ENCODE measurements around the gene GRXCR1.

The GRXCR1 gene

GRCh38 chr4:42892413-42892812, at the start of gene GRXCR1:
Gene GRXCR1, plus strand, starts transcription at chr4:42892713. Its CDS starts 554 bp downstream, at chr4:42893267.
- no peak for DNase-seq (ENCODE audit: low read depth in 2 of 2)

GRCh38 chr4:42843694-42844093, 48.8 kb upstream of the GRXCR1 start:
- DNase-seq (ENCODE audit: low read depth in 2 of 2): no peak

- DNase-seq (ENCODE audit: low read depth in 2 of 2): no peak
These were observed 48.0 kb upstream of the GRXCR1 start for GRCh38 chr4:42844422-42845070.

- DNase-seq (ENCODE audit: low read depth in 2 of 2): no peak
These were observed 46.9 kb upstream of the GRXCR1 start for GRCh38 chr4:42845586-42845985.

- no peak for DNase-seq (ENCODE audit: low read depth in 2 of 2)
These were observed 36.7 kb upstream of the GRXCR1 start for GRCh38 chr4:42855779-42856178.

- DNase-seq (ENCODE audit: low read depth in 2 of 2): peak; percentile 19 to 25
These were observed 26.8 kb upstream of the GRXCR1 start for GRCh38 chr4:42865572-42866189.

- DNase-seq (ENCODE audit: low read depth in 2 of 2): no peak
These were observed 21.3 kb upstream of the GRXCR1 start for GRCh38 chr4:42871261-42871660.

GRCh38 chr4:42871671-42872290, 20.7 kb upstream of the GRXCR1 start:
- DNase-seq (ENCODE audit: low read depth in 2 of 2): no peak

- DNase-seq (ENCODE audit: low read depth in 2 of 2): no peak
These were observed 13.7 kb upstream of the GRXCR1 start for GRCh38 chr4:42878863-42879262.

- no peak for DNase-seq (ENCODE audit: low read depth in 2 of 2)
These were observed 11.3 kb upstream of the GRXCR1 start for GRCh38 chr4:42881253-42881652.

- no peak for DNase-seq (ENCODE audit: low read depth in 2 of 2)
These were observed 869 bp upstream of the GRXCR1 start for GRCh38 chr4:42891644-42892043.

- no peak for DNase-seq (ENCODE audit: low read depth in 2 of 2)
These were observed 2.9 kb downstream of the GRXCR1 start for GRCh38 chr4:42895452-42895851.

GRCh38 chr4:42904986-42905385, 12.5 kb downstream of the GRXCR1 start:
- no peak for DNase-seq (ENCODE audit: low read depth in 2 of 2)

GRCh38 chr4:42905591-42905990, 13.1 kb downstream of the GRXCR1 start:
- DNase-seq (ENCODE audit: low read depth in 2 of 2): no peak

GRCh38 chr4:42906341-42906740, 13.8 kb downstream of the GRXCR1 start:
- DNase-seq (ENCODE audit: low read depth in 2 of 2): no peak

- DNase-seq (ENCODE audit: low read depth in 2 of 2): no peak
These were observed 14.6 kb downstream of the GRXCR1 start for GRCh38 chr4:42906891-42907759.

- no peak for DNase-seq (ENCODE audit: low read depth in 2 of 2)
These were observed 17.9 kb downstream of the GRXCR1 start for GRCh38 chr4:42910459-42910858.

GRCh38 chr4:42914937-42915336, 22.4 kb downstream of the GRXCR1 start:
- no peak for DNase-seq (ENCODE audit: low read depth in 2 of 2)

GRCh38 chr4:42915484-42915883, 23.0 kb downstream of the GRXCR1 start:
- DNase-seq (ENCODE audit: low read depth in 2 of 2): no peak

- no peak for DNase-seq (ENCODE audit: low read depth in 2 of 2)
These were observed 24.8 kb downstream of the GRXCR1 start for GRCh38 chr4:42917296-42917695.

GRCh38 chr4:42923431-42923830, 30.9 kb downstream of the GRXCR1 start:
- no peak for DNase-seq (ENCODE audit: low read depth in 2 of 2)

- DNase-seq (ENCODE audit: low read depth in 2 of 2): no peak
These were observed 33.4 kb downstream of the GRXCR1 start for GRCh38 chr4:42925921-42926320.

All from activated CD8-positive, alpha-beta memory T cell treated with anti-CD3 and anti-CD28 coated beads for 4 hours (primary cell).